GM19193 (cell line): ENCODE data around the gene PCARE.

Source experiments
- POLR2A ChIP-seq: IDR thresholded peaks from 4 replicates; pipeline ENCODE4 v1.6.1; 2011; ENCODE audit not compliant: insufficient read depth, insufficient read length; ENCODE audit errors: extremely low read depth

PCARE gene

GRCh38 chr2:29072251-29072650 lies 2.1 kb downstream of the PCARE start:
- no peak for TF ChIP-seq POLR2A

GRCh38 chr2:29071032-29071975 lies 3.0 kb downstream of the PCARE start:
- TF ChIP-seq POLR2A, result no peak

GRCh38 chr2:29070526-29070925 lies 3.8 kb downstream of the PCARE start:
- TF ChIP-seq POLR2A, result no peak

GRCh38 chr2:29068513-29068912 lies 5.8 kb downstream of the PCARE start:
- no peak for TF ChIP-seq POLR2A

- TF ChIP-seq POLR2A, result no peak
Measured at GRCh38 chr2:29066997-29067605, 7.2 kb downstream of the PCARE start.

- TF ChIP-seq POLR2A, result no peak
Measured at GRCh38 chr2:29066271-29066860, 8.0 kb downstream of the PCARE start.

GRCh38 chr2:29065068-29065811 lies 9.1 kb downstream of the PCARE start:
- TF ChIP-seq POLR2A, result no peak

GRCh38 chr2:29064746-29065067 lies 9.6 kb downstream of the PCARE start:
- TF ChIP-seq POLR2A, result no peak

GRCh38 chr2:29064346-29064715 lies 10.0 kb downstream of the PCARE start:
- no peak for TF ChIP-seq POLR2A

- no peak for TF ChIP-seq POLR2A
Measured at GRCh38 chr2:29063646-29064345, 10.5 kb downstream of the PCARE start.

GRCh38 chr2:29063056-29063455 lies 11.3 kb downstream of the PCARE start:
- no peak for TF ChIP-seq POLR2A

GRCh38 chr2:29062371-29062770 lies 12.0 kb downstream of the PCARE start:
- no peak for TF ChIP-seq POLR2A

GRCh38 chr2:29061616-29062015 lies 12.7 kb downstream of the PCARE start:
- TF ChIP-seq POLR2A, result no peak

GRCh38 chr2:29061176-29061575 lies 13.1 kb downstream of the PCARE start:
- no peak for TF ChIP-seq POLR2A

- TF ChIP-seq POLR2A, result no peak
Measured at GRCh38 chr2:29060441-29060840, 13.9 kb downstream of the PCARE start.
